Activated naive CD4-positive, alpha-beta T cell treated with Interleukin-2 at 50 U/mL for 16 hours (primary cell): ENCODE measurements around the gene NAA20.

Source experiments
- DNase-seq: peaks from one replicate; pipeline ENCODE4 v3.0.0-alpha.2; 2020

The NAA20 gene

DNA sequence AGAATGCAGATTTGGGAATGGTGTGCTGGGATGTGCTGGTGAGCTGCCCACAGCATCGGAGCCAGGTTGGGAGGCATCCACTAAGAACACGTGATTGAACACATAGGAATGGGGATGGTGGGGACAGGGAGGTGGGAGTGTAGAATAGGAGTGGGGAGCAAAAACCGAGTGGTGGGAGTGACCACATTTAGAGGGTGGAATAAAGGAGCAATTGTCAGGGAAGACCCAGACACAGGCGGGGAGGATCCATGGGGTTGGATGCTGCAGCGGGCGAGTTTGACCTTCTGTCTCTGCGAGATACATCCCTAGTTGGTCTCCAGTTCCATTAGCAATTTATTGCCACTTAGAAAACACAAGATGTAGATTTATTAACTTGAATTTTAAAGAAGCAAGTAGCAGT is 4.7 kb downstream of the NAA20 start:
- DNase-seq = no peak

DNA sequence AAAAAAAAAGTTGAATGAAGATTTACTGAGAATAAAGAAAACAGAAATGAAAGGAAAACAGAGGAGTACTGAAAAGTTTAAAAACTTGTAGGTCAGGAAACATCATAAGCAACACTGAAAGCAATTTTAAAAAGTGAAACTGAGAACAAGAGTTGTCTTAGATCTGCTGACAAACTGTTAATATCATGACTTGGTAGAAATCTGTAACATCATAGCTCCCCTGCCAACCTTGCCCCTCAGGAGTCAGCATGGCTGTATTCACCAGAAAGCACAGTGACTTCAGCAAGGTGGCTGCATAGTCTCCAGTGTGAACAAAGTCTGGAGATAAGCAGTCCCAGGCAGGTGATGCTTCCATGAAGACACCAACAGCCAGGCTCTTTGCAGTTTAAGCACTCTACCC is 5.3 kb downstream of the NAA20 start:
- DNase-seq = peak; percentile 21

DNA sequence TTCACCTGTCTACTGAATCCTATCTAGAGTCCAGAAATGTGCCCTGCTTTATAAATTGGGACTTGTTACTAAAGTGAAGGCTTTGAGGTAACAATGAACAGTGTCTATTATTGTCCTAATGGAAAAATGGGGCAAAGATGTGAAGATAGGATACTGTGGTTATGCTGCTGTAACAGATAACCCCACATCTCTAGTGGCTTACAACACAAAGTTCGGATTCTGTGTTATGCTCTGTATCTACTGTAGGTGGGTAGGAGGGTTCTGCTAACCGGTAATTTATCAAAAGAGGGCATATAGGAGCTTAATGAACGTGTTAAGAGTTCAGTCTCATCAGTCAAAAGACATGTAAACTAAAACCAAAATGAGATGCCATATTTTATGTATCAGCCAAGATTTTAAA is 6.2 kb downstream of the NAA20 start:
- DNase-seq = no peak

- no peak for DNase-seq
Measured at GRCh38 chr20:20024942-20025341, 7.8 kb downstream of the NAA20 start.

DNA sequence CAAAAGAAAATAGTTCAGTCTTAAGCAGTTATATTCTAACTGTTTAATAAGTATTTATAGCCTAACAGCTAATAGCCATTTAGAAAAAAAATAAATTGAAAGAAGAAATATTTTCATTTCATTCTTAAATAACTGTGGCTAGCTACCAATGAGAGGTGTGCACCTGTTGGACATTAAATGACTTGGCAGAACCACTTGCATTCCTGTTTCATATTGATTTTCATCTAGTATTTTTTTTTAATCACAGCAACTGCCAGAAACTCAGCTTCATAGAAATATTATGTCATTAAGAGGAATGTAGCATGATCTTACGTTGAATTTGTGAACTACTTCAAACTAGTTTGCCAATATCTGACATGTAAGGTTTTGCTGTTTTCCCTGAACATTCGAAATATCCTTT is 10.1 kb downstream of the NAA20 start:
- DNase-seq = no peak

DNA sequence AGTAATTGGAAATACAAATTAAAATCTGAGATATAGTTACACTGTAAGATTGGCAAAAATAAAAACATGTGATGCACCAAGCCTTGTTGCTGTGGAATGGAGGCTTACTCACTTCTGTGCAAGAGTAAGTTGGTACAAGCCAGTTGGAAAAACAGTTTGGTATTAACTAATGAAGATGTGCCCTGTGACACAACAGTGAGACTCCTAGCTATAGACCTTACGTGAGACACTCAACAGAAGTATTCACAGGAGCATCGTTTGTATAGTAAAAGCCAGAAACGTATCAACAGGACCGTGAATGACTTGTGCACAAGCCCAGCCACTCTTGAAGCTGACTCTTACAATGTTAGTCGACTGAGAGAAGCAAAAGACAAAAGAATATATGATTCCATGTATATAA is 14.6 kb downstream of the NAA20 start:
- no peak for DNase-seq

- DNase-seq = no peak
Measured at GRCh38 chr20:20034486-20034885, 17.3 kb downstream of the NAA20 start.

DNA sequence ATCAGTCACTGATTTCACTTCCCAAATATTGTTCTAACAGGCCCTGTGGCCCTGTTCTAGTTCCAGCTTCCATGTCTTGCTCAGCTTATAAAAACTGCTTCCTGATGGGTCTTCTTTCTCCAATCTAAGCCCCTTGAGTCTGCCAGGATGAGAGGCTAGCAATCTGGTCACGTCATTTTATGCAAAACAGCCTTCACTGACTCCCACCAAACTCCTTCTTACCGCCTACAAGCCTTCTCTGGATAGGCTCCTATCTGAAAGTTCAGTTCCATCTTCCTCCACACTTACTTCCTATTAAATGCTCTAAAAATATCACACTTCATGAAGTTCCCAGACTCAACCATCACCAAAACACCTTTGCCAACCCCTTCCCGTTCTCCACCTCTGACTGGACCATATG is 19.6 kb downstream of the NAA20 start:
- DNase-seq = no peak

GRCh38 chr20:20037960-20038359 is 20.8 kb downstream of the NAA20 start:
- no peak for DNase-seq

DNA sequence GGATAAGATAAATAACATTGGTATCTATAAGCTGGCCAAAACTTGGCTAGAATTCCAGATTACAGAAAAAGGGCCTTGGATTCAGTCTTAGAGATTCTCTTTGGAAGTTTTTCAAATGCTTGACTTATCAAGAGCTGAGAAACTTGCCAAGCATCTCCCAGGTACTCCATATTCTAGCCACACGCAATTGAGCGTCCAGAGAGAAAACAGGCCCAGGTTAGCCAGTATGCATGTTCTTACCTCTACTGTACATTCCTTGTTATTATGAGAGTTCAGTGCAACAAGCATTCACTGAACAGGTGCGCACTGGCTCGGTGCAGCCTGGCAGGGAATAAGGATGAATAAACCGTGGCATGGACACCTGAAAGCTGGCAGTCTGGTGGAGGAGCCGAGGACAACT is 21.4 kb downstream of the NAA20 start:
- no peak for DNase-seq

DNA sequence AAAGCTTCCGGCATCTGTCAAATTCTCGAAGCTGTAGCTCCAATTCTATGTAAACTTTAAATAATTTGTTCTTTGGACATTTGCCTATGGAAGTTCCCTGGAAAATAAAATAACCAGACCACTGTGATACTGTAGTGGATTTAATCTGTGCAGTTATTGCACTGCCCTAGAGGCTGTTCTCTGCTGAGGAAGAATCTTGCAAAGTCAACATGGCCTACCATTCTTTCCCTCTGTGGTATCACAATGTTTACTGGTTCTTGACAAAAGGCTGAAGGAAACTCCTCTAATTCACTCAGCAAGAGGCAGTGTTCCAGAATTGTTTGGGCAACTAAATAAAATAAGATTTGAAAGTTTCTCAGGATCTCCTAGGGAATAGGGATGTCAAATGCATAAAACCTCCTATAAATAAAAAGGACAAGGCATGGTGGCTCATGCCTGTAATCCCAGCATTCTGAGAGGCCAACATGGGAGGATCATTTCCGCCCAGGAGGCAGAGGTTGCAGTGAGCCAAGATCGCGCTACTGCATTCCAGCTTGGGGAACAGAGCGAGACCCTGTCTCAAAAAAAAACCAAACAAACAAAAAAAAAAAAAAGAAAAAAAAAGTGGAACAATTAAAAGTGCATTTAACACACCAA is 22.7 kb downstream of the NAA20 start:
- DNase-seq = no peak

GRCh38 chr20:20051767-20052073 is 34.6 kb downstream of the NAA20 start:
- no peak for DNase-seq

- peak; percentile 97 for DNase-seq
Measured at GRCh38 chr20:20052074-20052970, 35.2 kb downstream of the NAA20 start, which contains the start of the genes CFAP61 and CRNKL1. Gene CFAP61 (plus strand): TSS chr20:20052532. CDS start chr20:20056654, 4,122 bp downstream. Gene CRNKL1 (minus strand): TSS chr20:20052466. CDS start chr20:20052342, 124 bp downstream.

DNA sequence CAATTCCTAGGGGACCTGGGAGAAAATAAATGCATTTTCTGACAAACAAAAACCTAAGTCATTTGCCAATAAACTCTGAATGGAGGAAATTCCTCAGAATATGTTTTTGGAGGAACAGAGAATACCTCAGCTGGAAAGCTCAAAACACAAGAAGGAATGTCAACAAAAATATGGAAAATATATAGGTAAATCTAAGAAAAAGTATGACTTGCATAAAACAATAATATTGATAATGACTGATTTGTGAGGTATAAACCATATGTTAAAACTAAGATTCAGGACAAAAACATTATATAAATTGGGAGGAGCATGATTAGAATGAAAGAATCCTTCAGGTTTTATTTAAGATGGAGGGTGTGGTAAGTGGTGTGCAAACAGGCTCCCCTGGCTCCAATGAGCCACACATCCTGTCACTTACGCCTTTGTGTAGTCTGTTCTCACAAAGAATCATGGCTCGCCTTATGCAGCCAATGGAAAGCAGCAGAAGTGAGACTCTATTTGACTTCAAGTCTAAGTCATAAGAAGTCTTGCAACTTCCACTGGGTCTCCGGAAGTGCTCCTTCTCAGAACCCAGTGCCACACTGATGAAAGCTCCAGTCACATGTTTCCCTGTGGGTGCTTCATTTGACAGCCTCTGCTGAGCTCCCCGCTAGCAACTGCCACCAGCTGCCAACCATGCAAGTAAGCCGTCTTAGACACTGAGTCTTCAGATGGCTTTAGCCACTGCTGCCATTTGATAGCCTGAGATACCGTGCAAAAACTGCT is 43.3 kb downstream of the NAA20 start:
- DNase-seq = no peak

DNA sequence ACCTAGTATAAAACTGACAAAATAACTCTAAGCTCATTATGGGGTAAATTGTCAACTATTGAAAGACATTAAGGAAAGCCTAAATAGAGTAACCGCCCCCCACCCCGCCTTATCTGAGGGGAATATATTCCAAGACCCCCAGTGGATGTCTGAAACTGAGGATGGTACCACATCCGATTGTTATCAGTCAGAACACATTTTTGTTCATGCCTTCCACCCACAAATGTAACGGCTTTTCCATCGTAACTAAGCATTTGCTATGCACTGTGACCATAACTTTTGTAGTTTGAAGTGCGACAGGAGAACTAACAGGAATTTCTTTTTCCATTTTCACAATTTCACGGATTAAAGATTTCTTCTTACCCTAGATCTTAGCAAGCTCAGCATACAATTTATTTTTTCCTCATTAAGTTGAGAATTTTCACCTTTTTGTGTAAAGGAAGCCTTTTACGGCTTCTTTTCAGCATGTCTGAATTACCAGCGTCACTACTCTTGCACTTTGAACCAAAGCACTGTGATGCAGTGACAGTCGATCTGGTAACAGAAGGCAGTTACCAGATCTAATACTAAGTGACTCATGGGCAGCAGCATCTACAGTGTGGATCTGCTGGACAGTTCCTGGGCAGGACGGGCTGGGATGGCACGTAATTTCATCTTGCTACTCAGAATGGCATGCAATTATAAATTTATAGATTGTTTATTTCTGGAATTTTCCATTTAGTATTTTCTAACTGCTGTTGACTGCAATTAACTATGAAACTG is 47.0 kb downstream of the NAA20 start:
- DNase-seq = no peak

- DNase-seq = no peak
Measured at GRCh38 chr20:20065361-20065760, 48.2 kb downstream of the NAA20 start.

DNA sequence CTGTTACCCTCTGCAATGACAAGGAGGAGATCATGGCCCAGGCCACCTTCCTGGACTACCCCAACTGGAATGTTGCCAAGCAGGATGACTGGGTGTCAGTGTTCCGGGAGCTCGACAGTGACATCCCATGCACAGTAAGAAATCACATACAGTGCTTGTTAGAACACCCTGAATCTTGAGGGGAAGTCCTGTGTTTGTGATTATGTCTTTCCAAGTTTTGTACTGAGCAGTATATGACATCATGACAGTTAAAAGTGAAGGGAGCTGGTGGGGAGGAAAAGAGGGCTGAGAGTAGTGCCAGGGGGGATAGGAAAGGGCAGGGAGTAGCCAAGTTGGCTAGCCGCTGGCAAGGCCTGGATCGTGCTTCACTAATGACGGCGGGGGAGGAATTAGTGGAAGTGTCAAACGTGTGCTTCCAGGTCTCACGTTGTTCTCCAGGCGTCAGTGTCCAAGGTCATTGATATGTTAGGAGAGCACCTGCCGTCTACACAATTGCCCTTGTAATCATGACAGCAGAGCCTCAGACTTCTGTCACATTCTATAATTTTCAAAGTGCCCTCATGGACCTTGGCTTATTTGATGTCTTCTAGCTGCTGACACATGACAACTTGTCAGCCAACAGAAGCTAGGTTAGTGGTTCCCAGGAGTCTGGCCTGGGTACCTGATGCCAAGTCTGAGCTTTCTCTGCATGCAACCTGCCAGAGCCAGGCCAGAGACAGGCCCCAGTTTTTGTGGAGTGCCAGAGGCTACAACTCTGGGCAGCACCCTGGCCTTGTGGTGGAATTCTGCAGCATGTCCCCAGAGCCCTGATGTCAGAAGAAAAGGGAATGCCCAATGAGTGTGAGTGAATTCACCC is 53.9 kb downstream of the NAA20 start:
- DNase-seq = no peak

DNA sequence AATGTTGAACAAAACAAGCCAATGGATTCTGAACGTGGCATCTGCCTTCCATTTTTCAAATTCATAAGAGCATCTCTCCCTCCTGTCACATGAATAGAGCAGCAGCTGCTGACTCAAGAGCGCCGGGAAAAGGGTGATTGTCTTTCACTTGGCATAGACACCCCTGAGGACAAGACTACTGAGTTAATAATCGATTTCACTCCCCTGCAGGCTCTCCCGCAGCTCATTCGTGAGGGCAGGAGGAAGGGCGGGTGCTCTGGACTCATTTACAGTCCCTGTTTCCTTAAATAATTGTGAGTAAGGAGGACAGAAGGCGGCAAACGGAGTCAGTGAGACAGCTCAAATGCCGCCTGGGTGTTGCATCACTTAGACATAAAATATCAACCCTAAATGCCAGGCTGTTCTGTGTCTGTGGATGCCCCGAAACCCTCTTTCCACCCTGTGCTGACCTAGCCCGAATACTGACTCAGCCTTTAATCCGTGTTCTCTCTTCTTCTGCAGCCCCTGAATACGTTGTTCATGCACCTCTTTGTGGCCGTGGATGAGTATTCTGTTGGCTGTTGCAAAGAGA is 56.7 kb downstream of the NAA20 start:
- no peak for DNase-seq

GRCh38 chr20:20075032-20075431 is 57.9 kb downstream of the NAA20 start:
- no peak for DNase-seq

GRCh38 chr20:20076297-20077065 is 59.3 kb downstream of the NAA20 start:
- DNase-seq = no peak

- no peak for DNase-seq
Measured at GRCh38 chr20:20078041-20078440, 60.9 kb downstream of the NAA20 start.
